Neutrophil (primary cell): ENCODE data around the gene PRELP.
A peak's percentile ranks its signal among the peaks of the same experiment; 100 is the strongest.

Source experiments
- H3K27ac ChIP-seq: fragments of 200-600 bp; sonication (generic); 2 replicates; pipeline ENCODE4 v1.5.1; 2016; ENCODE audit warnings: mild to moderate bottlenecking, moderate library complexity
- H3K27me3 ChIP-seq: fragments of 200-600 bp; sonication (generic); 2 replicates; pipeline ENCODE4 v1.6.0; 2016; ENCODE audit warnings: mild to moderate bottlenecking
- H3K36me3 ChIP-seq: fragments of 200-600 bp; sonication (generic); 2 replicates; pipeline ENCODE4 v1.5.1; 2017
- H3K4me1 ChIP-seq, 2 experiments: fragments of 200-600 bp in 1 of 2; sonication (generic) in 1 of 2; 1 replicate in 1 of 2; 2 replicates in 1 of 2; pipeline versions ENCODE4 v1.5.1 to v1.6.1; 2013 to 2016; ENCODE audit warnings: low read depth in 1 of 2, low read length in 1 of 2, mild to moderate bottlenecking in 1 of 2, moderate library complexity in 1 of 2; ENCODE audit not compliant: control insufficient read depth in 1 of 2, insufficient read depth in 1 of 2
- H3K4me3 ChIP-seq, 2 experiments: fragments of 200-600 bp in 1 of 2; sonication (generic) in 1 of 2; 1 replicate in 1 of 2; 2 replicates in 1 of 2; pipeline ENCODE4 v1.5.1; 2013 to 2016; ENCODE audit warnings: low read depth in 1 of 2, low read length in 1 of 2, mild to moderate bottlenecking in 1 of 2, moderate library complexity in 1 of 2
- H3K9me3 ChIP-seq: fragments of 200-600 bp; sonication (generic); 2 replicates; pipeline ENCODE4 v1.5.1; 2016
- CTCF ChIP-seq: fragments of 200-600 bp; sonication (generic); IDR thresholded peaks from 2 replicates; pipeline ENCODE4 v1.5.1; 2016; ENCODE audit warnings: antibody characterized with exemption

The PRELP gene

GRCh38 chr1:203526130-203526529 lies 50.5 kb downstream of the PRELP start:
- Histone ChIP-seq H3K4me1 (peaks cover 8 to 10% of the 10 kb centered on the region in 2 experiments), H3K4me3 (no peak overlapping the region), H3K36me3 (no peaks in the 10 kb centered on the region), H3K27me3 (no peaks in the 10 kb centered on the region), H3K27ac (no peak overlapping the region), H3K9me3 (no peaks in the 10 kb centered on the region)
- TF ChIP-seq CTCF = no peak

GRCh38 chr1:203526572-203526971 lies 51.0 kb downstream of the PRELP start:
- Histone ChIP-seq H3K27ac (no peak overlapping the region), H3K4me1 (peaks cover 8 to 10% of the 10 kb centered on the region in 2 experiments), H3K27me3 (no peaks in the 10 kb centered on the region), H3K9me3 (no peaks in the 10 kb centered on the region), H3K36me3 (no peaks in the 10 kb centered on the region), H3K4me3 (no peak overlapping the region)
- no peak for TF ChIP-seq CTCF

- H3K27me3 ChIP-seq = no peaks in the 10 kb centered on the region
- no peaks in the 10 kb centered on the region for H3K9me3 ChIP-seq
- H3K27ac ChIP-seq = no peak overlapping the region
- H3K4me3 ChIP-seq = no peak overlapping the region
- H3K36me3 ChIP-seq = no peaks in the 10 kb centered on the region
- TF ChIP-seq CTCF = no peak
- H3K4me1 ChIP-seq = peaks cover 8 to 10% of the 10 kb centered on the region in 2 experiments
Measured at GRCh38 chr1:203527013-203527412, 51.4 kb downstream of the PRELP start.

- H3K27me3 ChIP-seq = no peaks in the 10 kb centered on the region
- TF ChIP-seq CTCF = no peak
- peaks cover 8 to 10% of the 10 kb centered on the region in 2 experiments for H3K4me1 ChIP-seq
- no peak overlapping the region for H3K4me3 ChIP-seq
- no peaks in the 10 kb centered on the region for H3K36me3 ChIP-seq
- H3K9me3 ChIP-seq = no peaks in the 10 kb centered on the region
- H3K27ac ChIP-seq = no peak overlapping the region
Measured at GRCh38 chr1:203528063-203528462, 52.5 kb downstream of the PRELP start.

- no peak for TF ChIP-seq CTCF
- Histone ChIP-seq H3K36me3 (no peaks in the 10 kb centered on the region), H3K4me3 (no peak overlapping the region), H3K4me1 (peaks cover 8 to 10% of the 10 kb centered on the region in 2 experiments), H3K27me3 (no peaks in the 10 kb centered on the region), H3K9me3 (no peaks in the 10 kb centered on the region), H3K27ac (peak overlapping the region; percentile 6)
Measured at GRCh38 chr1:203528976-203529835, 53.6 kb downstream of the PRELP start.
